HG03432 (cell line): Measurements from ENCODE around the gene WDR43.

ENCODE experiments used
- ATAC-seq: cut with Tn5 transposase; IDR thresholded peaks from one replicate; pipeline ENCODE4 v1.9.1; 2021; ENCODE audit warnings: mild to moderate bottlenecking, moderate library complexity; ENCODE audit not compliant: unreplicated experiment

WDR43 gene

DNA sequence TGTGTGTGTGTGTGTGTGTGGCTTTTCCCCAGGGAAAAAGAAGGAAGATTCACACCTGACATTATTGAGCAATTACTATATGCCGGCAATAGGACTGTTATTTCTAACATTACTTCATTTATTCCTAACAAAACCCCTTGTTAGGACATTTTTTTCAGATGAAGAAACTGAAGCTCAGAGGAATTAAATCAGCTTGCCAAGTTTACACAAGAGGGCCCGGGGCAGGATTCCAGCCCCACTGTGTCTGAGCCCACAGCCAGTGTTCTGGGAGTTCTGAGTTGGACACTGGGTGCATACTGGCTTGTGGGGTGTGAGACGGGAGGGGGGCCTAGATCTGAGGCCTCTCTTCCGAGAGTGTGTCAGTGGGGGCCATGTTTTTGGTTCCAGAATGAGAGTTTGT lies 96.6 kb downstream of the WDR43 start:
- no peak for ATAC-seq

DNA sequence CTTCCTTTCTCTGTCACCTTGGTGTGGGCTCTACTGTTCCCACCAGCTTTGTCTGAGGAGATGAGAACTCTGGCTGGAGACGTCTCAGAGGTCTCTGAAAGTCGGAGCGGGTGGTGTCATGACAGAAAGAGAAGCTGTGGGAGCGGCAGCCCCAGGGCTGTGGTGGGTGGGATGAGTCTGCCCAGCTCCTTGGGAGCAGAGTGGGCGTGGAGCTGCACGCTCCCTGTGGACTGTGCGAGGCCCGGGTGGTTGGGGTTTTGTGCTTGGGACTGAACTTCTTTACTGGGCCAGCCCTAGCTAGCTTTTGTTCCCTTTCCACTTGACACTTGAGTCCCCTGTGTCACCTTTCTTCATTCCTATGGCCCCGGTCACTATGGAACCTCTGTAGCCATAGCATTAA lies 97.0 kb downstream of the WDR43 start:
- no peak for ATAC-seq

DNA sequence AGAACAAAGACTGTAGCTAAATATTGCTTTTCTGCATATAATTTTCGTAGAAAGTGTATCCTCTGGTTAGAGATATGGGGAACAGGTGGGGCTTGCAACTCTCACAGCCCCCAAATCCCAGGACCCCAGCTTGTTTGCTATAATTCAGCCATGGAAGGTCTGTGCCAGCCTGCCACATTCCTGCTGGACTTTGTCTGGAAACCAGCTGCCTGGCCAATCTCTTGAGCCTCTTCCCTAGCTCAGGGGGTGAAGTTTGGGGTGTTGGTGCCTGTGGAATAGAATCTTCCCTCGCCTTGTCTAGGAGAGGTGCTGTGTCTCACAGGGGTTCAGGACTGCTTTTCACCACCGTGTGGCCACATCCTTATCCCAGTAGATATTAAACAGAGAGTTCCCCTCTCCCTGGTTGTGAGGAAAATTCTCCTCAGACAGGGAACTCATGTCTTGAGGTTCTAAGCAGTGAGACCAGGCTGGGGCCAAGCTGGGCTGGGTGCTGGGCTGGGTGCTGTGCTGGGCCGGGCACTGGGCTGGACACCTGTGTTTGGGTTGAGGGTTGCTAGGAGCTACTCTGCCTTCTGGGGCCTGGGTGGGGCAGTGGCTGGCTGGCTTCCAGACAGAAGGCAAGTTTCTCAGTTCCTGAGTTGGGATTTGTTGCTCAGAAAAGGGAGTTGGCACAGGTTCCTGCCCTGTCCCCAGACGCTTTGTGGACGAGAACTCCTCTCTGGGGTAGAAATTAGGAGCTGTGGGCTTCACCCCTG lies 98.9 kb downstream of the WDR43 start:
- ATAC-seq: no peak

DNA sequence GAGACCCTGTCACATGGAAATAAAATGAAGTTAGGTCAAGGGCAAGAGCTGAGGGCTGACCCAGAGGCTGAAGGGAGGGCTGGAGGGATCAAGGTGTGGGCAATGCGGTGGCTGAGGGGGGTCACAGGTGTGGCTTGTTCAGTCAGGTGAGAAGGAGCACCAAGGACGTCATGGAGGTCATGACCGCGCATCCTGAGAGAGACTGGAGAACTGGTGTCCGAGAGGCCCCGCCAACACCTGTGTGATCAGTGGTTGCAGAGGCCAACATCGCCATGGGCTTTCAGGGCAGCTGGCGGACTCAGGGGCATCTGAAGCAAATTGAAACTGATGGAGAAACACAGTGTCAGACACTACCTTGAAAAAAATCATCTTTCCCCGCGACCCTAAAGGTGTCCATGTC lies 99.6 kb downstream of the WDR43 start:
- ATAC-seq: no peak

DNA sequence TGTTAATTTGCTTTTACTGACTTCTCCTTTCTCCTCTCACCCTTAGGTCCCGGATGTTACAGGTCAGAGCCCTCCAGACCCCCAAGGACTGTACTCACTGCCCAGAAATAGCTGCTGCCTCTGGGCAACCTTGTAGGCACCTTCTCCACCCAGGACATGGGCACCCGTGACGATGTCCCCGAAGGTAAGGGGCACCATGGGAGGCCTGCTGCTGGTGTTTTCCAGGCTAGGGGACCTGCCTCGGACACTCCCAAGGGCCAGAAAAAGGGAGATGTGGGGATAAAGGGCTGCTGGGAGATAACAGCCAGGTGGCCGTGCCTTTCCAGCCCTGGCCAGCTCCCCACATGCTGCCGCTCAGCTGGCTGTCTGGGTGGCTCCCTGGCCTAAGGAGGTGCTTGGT lies 100.2 kb downstream of the WDR43 start:
- no peak for ATAC-seq

DNA sequence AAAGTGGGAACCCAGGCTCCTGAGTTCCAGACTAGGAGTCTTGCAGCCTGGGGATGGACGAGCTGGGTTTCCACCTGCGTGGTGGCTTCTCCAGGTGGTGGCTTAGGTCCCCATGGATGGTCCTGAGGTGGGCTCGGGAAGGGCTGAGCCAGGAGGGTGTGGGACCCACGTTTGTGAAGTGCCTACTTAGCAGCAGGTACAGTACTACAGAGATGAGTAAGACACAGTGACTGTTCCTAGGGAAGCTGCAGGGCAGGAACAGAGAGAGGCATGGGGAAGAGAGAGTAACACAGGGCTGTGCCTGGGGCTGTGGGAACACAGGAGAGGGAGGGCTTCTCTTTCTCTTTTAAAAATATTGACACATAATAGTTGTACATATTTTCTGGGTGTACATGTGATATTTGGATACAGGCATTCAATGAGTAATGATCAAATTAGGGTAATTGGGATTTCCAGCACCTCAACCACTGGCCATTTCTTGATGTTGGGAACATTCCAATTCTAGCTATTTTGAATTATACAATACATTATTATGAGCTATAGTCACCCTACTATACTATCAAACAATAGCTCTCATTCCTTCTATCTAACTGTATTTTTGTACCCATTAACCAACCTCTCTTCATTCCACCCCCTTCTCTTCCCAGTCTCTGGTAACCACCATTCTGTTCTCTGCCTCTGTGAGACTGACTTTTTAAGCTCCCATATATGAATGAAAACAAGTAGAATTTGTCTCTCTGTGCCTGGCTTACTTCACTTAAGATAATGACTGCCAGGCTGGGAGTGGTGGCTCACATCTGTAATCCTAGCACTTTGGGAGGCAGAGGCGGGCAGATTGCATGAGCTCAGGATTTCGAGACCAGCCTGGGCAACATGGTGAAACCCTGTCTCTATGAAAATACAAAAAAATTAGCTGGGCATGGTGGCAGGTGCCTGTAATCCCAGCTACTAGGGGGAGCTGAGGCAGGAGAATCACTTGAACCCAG lies 101.6 kb downstream of the WDR43 start:
- ATAC-seq: no peak

DNA sequence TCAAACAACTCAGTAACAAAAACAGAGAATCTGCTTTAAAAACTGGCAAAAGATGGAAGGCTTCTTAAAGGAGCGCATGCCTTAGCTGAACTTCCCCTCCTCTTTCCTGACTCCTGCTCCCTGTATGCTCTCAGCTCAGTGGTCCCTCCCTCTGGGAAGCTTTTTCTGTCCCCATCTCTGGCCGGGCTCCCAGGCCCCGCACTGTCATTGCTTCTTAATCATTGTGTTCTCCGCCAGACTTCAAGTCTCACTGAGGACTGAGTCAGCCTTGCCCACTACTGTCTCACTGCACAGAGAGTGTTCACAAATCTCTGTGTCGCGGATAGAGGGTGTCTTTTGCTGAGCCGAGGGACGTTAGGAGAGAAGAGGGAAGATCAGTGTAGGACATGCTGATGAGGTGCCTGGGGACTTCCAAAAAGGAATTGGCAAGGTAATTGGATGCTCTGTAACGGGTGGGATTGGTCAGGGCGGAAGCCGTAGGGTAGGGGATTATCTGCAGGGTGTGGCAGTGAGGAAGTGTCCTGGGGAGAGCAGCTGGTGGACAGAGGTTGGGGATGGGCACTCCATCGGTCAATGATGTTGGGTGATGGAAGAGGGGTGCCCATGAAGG lies 102.9 kb downstream of the WDR43 start:
- no peak for ATAC-seq
